SK-N-SH treated with all-trans-retinoic acid at 6 μM for 48 hours (cell line): Measurements from ENCODE around the gene HLA-C.

ENCODE experiments used
- ZNF70 ChIP-seq: fragments of 450-650 bp; formaldehyde crosslinking; IDR thresholded peaks from 2 replicates; pipeline ENCODE4 v1.5.0; 2020; ENCODE audit warnings: mild to moderate bottlenecking, moderate library complexity
- TF ChIP-seq, protein P1 (sequence below): fragments of 250-450 bp; sonication (Bioruptor Pico); IDR thresholded peaks from 2 replicates; pipeline ENCODE4 v1.8.0; 2020; ENCODE audit warnings: mild to moderate bottlenecking, moderate library complexity, borderline replicate concordance

GRCh38 chr6:31287619-31288018 is 15.7 kb upstream of the HLA-C start:
- TF ChIP-seq, protein P1, sequence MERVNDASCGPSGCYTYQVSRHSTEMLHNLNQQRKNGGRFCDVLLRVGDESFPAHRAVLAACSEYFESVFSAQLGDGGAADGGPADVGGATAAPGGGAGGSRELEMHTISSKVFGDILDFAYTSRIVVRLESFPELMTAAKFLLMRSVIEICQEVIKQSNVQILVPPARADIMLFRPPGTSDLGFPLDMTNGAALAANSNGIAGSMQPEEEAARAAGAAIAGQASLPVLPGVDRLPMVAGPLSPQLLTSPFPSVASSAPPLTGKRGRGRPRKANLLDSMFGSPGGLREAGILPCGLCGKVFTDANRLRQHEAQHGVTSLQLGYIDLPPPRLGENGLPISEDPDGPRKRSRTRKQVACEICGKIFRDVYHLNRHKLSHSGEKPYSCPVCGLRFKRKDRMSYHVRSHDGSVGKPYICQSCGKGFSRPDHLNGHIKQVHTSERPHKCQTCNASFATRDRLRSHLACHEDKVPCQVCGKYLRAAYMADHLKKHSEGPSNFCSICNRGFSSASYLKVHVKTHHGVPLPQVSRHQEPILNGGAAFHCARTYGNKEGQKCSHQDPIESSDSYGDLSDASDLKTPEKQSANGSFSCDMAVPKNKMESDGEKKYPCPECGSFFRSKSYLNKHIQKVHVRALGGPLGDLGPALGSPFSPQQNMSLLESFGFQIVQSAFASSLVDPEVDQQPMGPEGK (CRISPR knock-in tag) = no peak
- TF ChIP-seq ZNF70 = no peak
